LNCAP (cell line): ENCODE results near the gene GRM1.

ENCODE experiments used
- CTCF ChIP-seq: fragments of 450-650 bp; IDR thresholded peaks from 2 replicates; pipeline ENCODE4 v1.5.1; 2017; ENCODE audit warnings: mild to moderate bottlenecking

The GRM1 gene

GRCh38 chr6:146258206-146258605, 229.3 kb downstream of the GRM1 start:
- TF ChIP-seq CTCF: no peak

GRCh38 chr6:146260886-146261285, 232.0 kb downstream of the GRM1 start:
- no peak for TF ChIP-seq CTCF

- TF ChIP-seq CTCF: no peak
Measured at GRCh38 chr6:146265056-146265455, 236.2 kb downstream of the GRM1 start.

GRCh38 chr6:146267447-146267846, 238.6 kb downstream of the GRM1 start:
- no peak for TF ChIP-seq CTCF

- no peak for TF ChIP-seq CTCF
Measured at GRCh38 chr6:146267946-146268345, 239.1 kb downstream of the GRM1 start.

- no peak for TF ChIP-seq CTCF
Measured at GRCh38 chr6:146269482-146269881, 240.6 kb downstream of the GRM1 start.

GRCh38 chr6:146273490-146273889, 244.6 kb downstream of the GRM1 start:
- no peak for TF ChIP-seq CTCF

- no peak for TF ChIP-seq CTCF
Measured at GRCh38 chr6:146277142-146277541, 248.3 kb downstream of the GRM1 start.
